Measurements from ENCODE around the gene MYH16.
"Not testable (repeated sequence)": the region's sequence is repeated elsewhere in the genome, so short reads cannot be mapped to it uniquely, and the experiment has no call there.

Gene MYH16

DNA sequence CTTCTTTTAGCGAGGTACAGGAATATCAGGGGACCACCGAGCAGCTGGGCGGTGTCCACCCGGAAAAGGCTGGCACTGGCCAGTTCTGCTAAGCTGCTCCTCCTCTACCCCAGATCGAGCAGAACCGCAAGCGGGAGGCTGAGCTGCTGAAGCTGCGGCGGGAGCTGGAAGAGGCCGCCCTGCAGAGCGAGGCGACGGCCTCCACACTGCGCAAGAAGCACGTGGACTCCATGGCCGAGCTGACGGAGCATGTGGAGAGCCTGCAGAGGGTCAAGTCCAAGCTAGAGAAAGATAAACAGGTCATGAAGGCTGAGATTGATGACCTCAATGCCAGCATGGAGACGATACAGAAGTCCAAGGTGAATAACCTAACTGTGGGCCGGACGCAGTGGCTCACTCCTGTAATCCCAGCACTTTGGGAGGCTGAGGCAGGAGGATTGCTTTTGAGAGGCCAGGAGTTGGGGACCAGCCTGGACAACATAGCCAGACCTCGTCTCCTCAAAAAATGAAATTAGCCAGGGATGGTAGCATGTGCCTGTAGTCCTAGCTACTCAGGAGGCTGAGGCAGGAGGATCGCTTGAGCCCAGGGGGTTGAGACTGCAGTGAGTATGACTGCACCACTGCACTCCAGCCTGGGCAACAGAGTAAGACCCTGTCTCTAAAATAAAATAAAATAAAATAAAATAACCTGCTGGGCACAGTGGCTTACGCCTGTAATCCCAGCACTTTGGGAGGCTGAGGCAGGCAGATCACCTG is 15.3 kb downstream of the MYH16 start:
- H3K4me2 ChIP-seq (ENCODE audit: low read length) = no peak overlapping the region
- H3K79me1 ChIP-seq (ENCODE audit: low read length) = no peaks in the 10 kb centered on the region
- H4K5ac ChIP-seq (ENCODE audit: low read length) = no peak overlapping the region
- H3K56ac ChIP-seq (ENCODE audit: low read length) = no peak overlapping the region
- no peak overlapping the region for H2BK5ac ChIP-seq (ENCODE audit: low read length)
- no peak overlapping the region for H3K27ac ChIP-seq (ENCODE audit: low read depth, low read length)
- no peak overlapping the region for H3K9ac ChIP-seq (ENCODE audit: low read length)
- H2BK15ac ChIP-seq (replicated peaks; ENCODE audit: low read depth) = no peak overlapping the region
- H3K36me3 ChIP-seq (ENCODE audit: control insufficient read depth, insufficient read depth, low read length) = no peaks in the 10 kb centered on the region
- no peak for DNase-seq
- WGBS (ENCODE audit: extremely low coverage, insufficient coverage, low lambda C conversion rate) = no CpG with 5 or more reads among the region's 23 CpGs
- no peak overlapping the region for H4K8ac ChIP-seq (ENCODE audit: low read depth, low read length)
- no peak overlapping the region for H2AK5ac ChIP-seq (ENCODE audit: low read length)
- H3K4me1 ChIP-seq (ENCODE audit: control insufficient read depth, low read depth, low read length) = no peaks in the 10 kb centered on the region
- H3K4ac ChIP-seq (ENCODE audit: low read depth, low read length) = no peak overlapping the region
- H3K79me2 ChIP-seq (ENCODE audit: control insufficient read depth, insufficient read depth, low read length) = no peaks in the 10 kb centered on the region
- no peak overlapping the region for H3K18ac ChIP-seq (ENCODE audit: low read length)
- H3K23ac ChIP-seq (ENCODE audit: low read length) = no peak overlapping the region
- H3K27me3 ChIP-seq (ENCODE audit: insufficient read depth, low read length, poor library complexity) = no peaks in the 10 kb centered on the region
- H3K4me3 ChIP-seq (ENCODE audit: low read length) = no peak overlapping the region
- H2BK120ac ChIP-seq (ENCODE audit: low read depth, low read length) = no peak overlapping the region

DNA sequence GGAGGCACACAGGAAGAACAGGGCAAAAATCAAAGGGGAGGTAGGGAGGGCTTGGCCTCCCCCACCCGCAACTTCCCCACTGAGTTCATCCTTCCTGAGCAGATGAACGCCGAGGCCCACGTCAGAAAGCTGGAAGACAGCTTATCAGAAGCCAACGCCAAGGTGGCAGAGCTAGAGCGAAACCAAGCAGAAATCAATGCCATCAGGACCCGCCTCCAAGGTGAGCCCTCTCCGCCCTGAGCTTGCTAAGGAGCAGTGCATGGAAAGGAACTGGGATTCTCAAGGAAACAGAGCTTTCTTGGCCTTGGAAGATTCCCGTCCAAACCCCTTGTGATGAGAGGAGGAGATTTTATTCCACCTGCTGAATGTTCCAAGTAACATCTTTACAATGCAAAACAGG is 16.5 kb downstream of the MYH16 start:
- H2AK5ac ChIP-seq (ENCODE audit: low read length) = no peak overlapping the region
- no peak overlapping the region for H3K4me2 ChIP-seq (ENCODE audit: low read length)
- no peaks in the 10 kb centered on the region for H3K36me3 ChIP-seq (ENCODE audit: control insufficient read depth, insufficient read depth, low read length)
- H3K9ac ChIP-seq (ENCODE audit: low read length) = no peak overlapping the region
- no peak overlapping the region for H3K56ac ChIP-seq (ENCODE audit: low read length)
- no peak overlapping the region for H2BK5ac ChIP-seq (ENCODE audit: low read length)
- no peak overlapping the region for H3K27ac ChIP-seq (ENCODE audit: low read depth, low read length)
- no peak overlapping the region for H4K5ac ChIP-seq (ENCODE audit: low read length)
- no CpG with 5 or more reads among the region's 9 CpGs for WGBS (ENCODE audit: extremely low coverage, insufficient coverage, low lambda C conversion rate)
- no peak overlapping the region for H3K4me3 ChIP-seq (ENCODE audit: low read length)
- H3K18ac ChIP-seq (ENCODE audit: low read length) = no peak overlapping the region
- no peaks in the 10 kb centered on the region for H3K27me3 ChIP-seq (ENCODE audit: insufficient read depth, low read length, poor library complexity)
- no peak overlapping the region for H2BK15ac ChIP-seq (replicated peaks; ENCODE audit: low read depth)
- H4K8ac ChIP-seq (ENCODE audit: low read depth, low read length) = no peak overlapping the region
- H3K79me2 ChIP-seq (ENCODE audit: control insufficient read depth, insufficient read depth, low read length) = no peaks in the 10 kb centered on the region
- no peaks in the 10 kb centered on the region for H3K4me1 ChIP-seq (ENCODE audit: control insufficient read depth, low read depth, low read length)
- H3K4ac ChIP-seq (ENCODE audit: low read depth, low read length) = no peak overlapping the region
- DNase-seq = no peak
- no peaks in the 10 kb centered on the region for H3K79me1 ChIP-seq (ENCODE audit: low read length)
- H3K23ac ChIP-seq (ENCODE audit: low read length) = no peak overlapping the region
- no peak overlapping the region for H2BK120ac ChIP-seq (ENCODE audit: low read depth, low read length)

DNA sequence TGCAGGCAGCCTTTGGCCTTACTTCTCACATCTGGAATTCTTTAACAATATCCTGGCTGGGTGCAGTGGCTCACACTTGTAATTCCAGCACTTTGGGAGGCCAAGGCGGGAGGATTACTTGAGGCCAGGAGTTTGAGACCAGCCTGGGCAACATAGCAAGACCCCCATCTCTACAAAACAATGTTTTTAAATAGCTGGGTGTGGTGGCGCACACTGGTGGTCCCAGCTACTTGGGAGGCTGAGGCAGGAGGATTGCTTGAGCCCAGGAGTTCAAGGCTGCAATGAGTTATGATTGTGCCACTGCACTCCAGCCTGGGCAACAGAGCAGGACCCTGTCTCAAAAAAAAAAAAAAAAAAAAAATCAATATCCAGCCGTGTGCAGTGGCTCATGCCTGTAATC is 17.5 kb downstream of the MYH16 start:
- not testable (repeated sequence) for H3K27me3 ChIP-seq (ENCODE audit: insufficient read depth, low read length, poor library complexity); H3K4me1 ChIP-seq (ENCODE audit: control insufficient read depth, low read depth, low read length); DNase-seq; H4K5ac ChIP-seq (ENCODE audit: low read length); H3K36me3 ChIP-seq (ENCODE audit: control insufficient read depth, insufficient read depth, low read length); H3K18ac ChIP-seq (ENCODE audit: low read length); H2BK15ac ChIP-seq (replicated peaks; ENCODE audit: low read depth); H3K56ac ChIP-seq (ENCODE audit: low read length); H3K4ac ChIP-seq (ENCODE audit: low read depth, low read length); H2BK120ac ChIP-seq (ENCODE audit: low read depth, low read length); H3K23ac ChIP-seq (ENCODE audit: low read length); H3K79me1 ChIP-seq (ENCODE audit: low read length); H2BK5ac ChIP-seq (ENCODE audit: low read length); H3K27ac ChIP-seq (ENCODE audit: low read depth, low read length); H3K4me2 ChIP-seq (ENCODE audit: low read length); H2AK5ac ChIP-seq (ENCODE audit: low read length); H3K9ac ChIP-seq (ENCODE audit: low read length); H3K4me3 ChIP-seq (ENCODE audit: low read length); H3K79me2 ChIP-seq (ENCODE audit: control insufficient read depth, insufficient read depth, low read length); H4K8ac ChIP-seq (ENCODE audit: low read depth, low read length)
- no CpG with 5 or more reads among the region's 3 CpGs for WGBS (ENCODE audit: extremely low coverage, insufficient coverage, low lambda C conversion rate)

DNA sequence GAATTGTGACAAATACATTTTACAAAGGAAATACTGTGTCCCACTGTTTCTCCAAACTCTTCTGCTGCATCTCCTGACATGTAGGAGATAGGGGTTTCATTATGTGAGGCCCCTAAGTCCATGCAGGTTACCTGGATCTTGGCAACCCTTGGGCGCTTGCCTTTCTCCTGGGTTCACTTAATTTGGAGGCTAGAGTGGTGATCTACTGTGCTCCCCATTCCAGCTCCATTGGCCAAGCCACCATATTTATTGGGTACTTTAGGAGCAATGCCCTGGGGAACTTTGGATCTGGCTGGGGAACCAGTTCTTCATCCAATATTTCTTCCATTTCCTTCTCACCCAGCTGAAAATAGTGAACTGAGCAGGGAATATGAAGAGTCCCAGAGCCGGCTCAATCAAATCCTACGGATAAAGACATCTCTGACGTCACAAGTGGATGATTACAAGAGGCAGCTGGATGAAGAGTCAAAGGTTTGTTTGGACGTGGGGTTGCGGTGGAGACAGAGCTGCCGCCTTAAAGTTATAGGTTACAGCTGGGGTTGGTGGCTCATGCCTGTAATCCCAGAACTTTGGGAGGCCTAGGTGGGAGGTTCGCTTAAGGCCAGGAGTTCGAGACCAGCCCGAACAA is 18.5 kb downstream of the MYH16 start:
- Histone ChIP-seq H2BK15ac (replicated peaks; ENCODE audit: low read depth) (no peak overlapping the region), H3K56ac (ENCODE audit: low read length) (no peak overlapping the region), H2BK5ac (ENCODE audit: low read length) (no peak overlapping the region), H3K4me1 (ENCODE audit: control insufficient read depth, low read depth, low read length) (no peaks in the 10 kb centered on the region), H3K79me2 (ENCODE audit: control insufficient read depth, insufficient read depth, low read length) (no peaks in the 10 kb centered on the region), H3K9ac (ENCODE audit: low read length) (no peak overlapping the region), H4K5ac (ENCODE audit: low read length) (no peak overlapping the region), H3K18ac (ENCODE audit: low read length) (no peak overlapping the region), H3K36me3 (ENCODE audit: control insufficient read depth, insufficient read depth, low read length) (no peaks in the 10 kb centered on the region), H3K4me3 (ENCODE audit: low read length) (no peak overlapping the region), H3K27me3 (ENCODE audit: insufficient read depth, low read length, poor library complexity) (no peaks in the 10 kb centered on the region), H2BK120ac (ENCODE audit: low read depth, low read length) (no peak overlapping the region), H4K8ac (ENCODE audit: low read depth, low read length) (no peak overlapping the region), H3K4me2 (ENCODE audit: low read length) (no peak overlapping the region), H2AK5ac (ENCODE audit: low read length) (no peak overlapping the region), H3K23ac (ENCODE audit: low read length) (no peak overlapping the region), H3K4ac (ENCODE audit: low read depth, low read length) (no peak overlapping the region), H3K27ac (ENCODE audit: low read depth, low read length) (no peak overlapping the region), H3K79me1 (ENCODE audit: low read length) (no peaks in the 10 kb centered on the region)
- no CpG with 5 or more reads among the region's 10 CpGs for WGBS (ENCODE audit: extremely low coverage, insufficient coverage, low lambda C conversion rate)
- DNase-seq = no peak

DNA sequence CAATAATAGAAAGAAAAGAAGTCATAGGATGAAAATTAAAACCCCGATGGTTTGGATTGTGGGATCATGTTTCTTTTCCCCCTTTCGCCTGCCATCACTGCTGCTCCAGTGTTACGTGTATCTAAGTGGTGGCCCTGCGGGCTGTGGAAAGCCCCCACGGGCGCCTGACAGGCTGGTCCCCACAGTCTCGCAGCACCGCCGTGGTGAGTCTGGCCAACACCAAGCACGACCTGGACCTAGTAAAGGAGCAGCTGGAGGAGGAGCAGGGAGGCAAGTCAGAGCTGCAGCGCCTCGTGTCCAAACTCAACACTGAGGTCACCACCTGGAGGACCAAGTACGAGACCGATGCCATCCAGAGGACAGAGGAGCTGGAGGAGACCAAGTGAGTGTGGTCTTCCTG is 19.5 kb downstream of the MYH16 start:
- H2BK5ac ChIP-seq (ENCODE audit: low read length) = no peak overlapping the region
- H3K27ac ChIP-seq (ENCODE audit: low read depth, low read length) = no peak overlapping the region
- no peak overlapping the region for H2BK15ac ChIP-seq (replicated peaks; ENCODE audit: low read depth)
- no peak overlapping the region for H2BK120ac ChIP-seq (ENCODE audit: low read depth, low read length)
- no peak overlapping the region for H3K9ac ChIP-seq (ENCODE audit: low read length)
- no peaks in the 10 kb centered on the region for H3K36me3 ChIP-seq (ENCODE audit: control insufficient read depth, insufficient read depth, low read length)
- H4K8ac ChIP-seq (ENCODE audit: low read depth, low read length) = no peak overlapping the region
- no peak overlapping the region for H3K4me3 ChIP-seq (ENCODE audit: low read length)
- no peak overlapping the region for H2AK5ac ChIP-seq (ENCODE audit: low read length)
- no peaks in the 10 kb centered on the region for H3K79me2 ChIP-seq (ENCODE audit: control insufficient read depth, insufficient read depth, low read length)
- H3K18ac ChIP-seq (ENCODE audit: low read length) = no peak overlapping the region
- no peak overlapping the region for H3K4me2 ChIP-seq (ENCODE audit: low read length)
- H3K4ac ChIP-seq (ENCODE audit: low read depth, low read length) = no peak overlapping the region
- H3K23ac ChIP-seq (ENCODE audit: low read length) = no peak overlapping the region
- H3K27me3 ChIP-seq (ENCODE audit: insufficient read depth, low read length, poor library complexity) = no peaks in the 10 kb centered on the region
- no peak for DNase-seq
- WGBS (ENCODE audit: extremely low coverage, insufficient coverage, low lambda C conversion rate) = no CpG with 5 or more reads among the region's 14 CpGs
- H3K79me1 ChIP-seq (ENCODE audit: low read length) = no peaks in the 10 kb centered on the region
- no peak overlapping the region for H4K5ac ChIP-seq (ENCODE audit: low read length)
- H3K4me1 ChIP-seq (ENCODE audit: control insufficient read depth, low read depth, low read length) = no peaks in the 10 kb centered on the region
- H3K56ac ChIP-seq (ENCODE audit: low read length) = no peak overlapping the region

DNA sequence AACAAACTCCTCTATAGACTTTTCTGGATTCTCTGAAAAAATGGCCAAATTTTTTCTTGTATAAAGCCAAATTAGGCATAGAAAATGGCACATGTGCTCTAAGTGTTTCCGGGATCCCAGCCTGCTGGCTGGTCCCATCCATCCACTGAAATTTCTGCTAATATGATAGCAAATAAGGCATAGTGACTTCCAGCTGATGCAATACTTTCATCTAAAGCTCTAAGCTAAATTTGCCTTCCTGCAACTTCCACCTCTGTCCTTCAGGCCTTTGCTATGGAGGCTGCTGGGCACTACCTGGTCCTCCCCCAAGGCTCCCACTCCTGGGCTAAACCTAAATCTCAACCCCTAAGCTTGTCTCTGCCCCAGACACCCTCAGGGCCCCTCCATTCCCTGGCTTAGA is 20.5 kb downstream of the MYH16 start:
- Histone ChIP-seq H3K79me2 (ENCODE audit: control insufficient read depth, insufficient read depth, low read length) (no peaks in the 10 kb centered on the region), H3K18ac (ENCODE audit: low read length) (no peak overlapping the region), H3K79me1 (ENCODE audit: low read length) (no peaks in the 10 kb centered on the region), H3K4ac (ENCODE audit: low read depth, low read length) (no peak overlapping the region), H3K36me3 (ENCODE audit: control insufficient read depth, insufficient read depth, low read length) (no peaks in the 10 kb centered on the region), H2AK5ac (ENCODE audit: low read length) (no peak overlapping the region), H4K8ac (ENCODE audit: low read depth, low read length) (no peak overlapping the region), H3K9ac (ENCODE audit: low read length) (no peak overlapping the region), H2BK120ac (ENCODE audit: low read depth, low read length) (no peak overlapping the region), H3K27ac (ENCODE audit: low read depth, low read length) (no peak overlapping the region), H3K4me1 (ENCODE audit: control insufficient read depth, low read depth, low read length) (no peaks in the 10 kb centered on the region), H4K5ac (ENCODE audit: low read length) (no peak overlapping the region), H2BK5ac (ENCODE audit: low read length) (no peak overlapping the region), H3K56ac (ENCODE audit: low read length) (no peak overlapping the region), H3K23ac (ENCODE audit: low read length) (no peak overlapping the region), H2BK15ac (replicated peaks; ENCODE audit: low read depth) (no peak overlapping the region), H3K4me2 (ENCODE audit: low read length) (no peak overlapping the region), H3K27me3 (ENCODE audit: insufficient read depth, low read length, poor library complexity) (no peaks in the 10 kb centered on the region), H3K4me3 (ENCODE audit: low read length) (no peak overlapping the region)
- DNase-seq = no peak
- no CpG with 5 or more reads among the region's 1 CpG for WGBS (ENCODE audit: extremely low coverage, insufficient coverage, low lambda C conversion rate)
